PC-3 (cell line): Measurements from ENCODE around the gene ALCAM.

ENCODE experiments used
- CTCF ChIP-seq: fragments of 300-600 bp; sonication (generic); conservative IDR thresholded peaks from 2 replicates; pipeline ENCODE4 v1.5.1; 2017; ENCODE audit warnings: antibody characterized with exemption, low read depth, mild to moderate bottlenecking, low read length
- EZH2phosphoT487 ChIP-seq: fragments of 300-600 bp; sonication (generic); IDR thresholded peaks from 2 replicates; pipeline ENCODE4 v1.6.1; 2018; ENCODE audit warnings: mild to moderate bottlenecking, antibody characterized with exemption, low read length, borderline replicate concordance

GRCh38 chr3:105414841-105415240 is 48.1 kb downstream of the ALCAM start:
- TF ChIP-seq CTCF (no peak), EZH2phosphoT487 (no peak)
